Sciatic nerve (tissue), 2 donors: ENCODE measurements around the gene AMZ1. TPM values are rescaled to one million over a fixed set of nuclear protein-coding genes. Genes with fewer than 3 reads are reported as not detected.
"Not testable (repeated sequence)": the region's sequence is repeated elsewhere in the genome, so short reads cannot be mapped to it uniquely, and the experiment has no call there.

ENCODE experiments used
- ATAC-seq: fragments of 200-7000 bp; cut with Tn5 transposase; one replicate; pipeline ENCODE4 v1.9.1; 2020; ENCODE audit warnings: mild to moderate bottlenecking, moderate library complexity
- DNase-seq: peaks from one replicate; pipeline ENCODE4 v3.0.0-alpha.2; 2020; ENCODE audit warnings: low spot score
- intact Hi-C: fragments of 100-400 bp; cut with DNase I; formaldehyde crosslinking; loops from one replicate; pipeline ENCODE4 v1.14.2; 2022
- total RNA-seq: library from RNA; stranded (reverse); fragmentation: NEBNext Ultra II Directional; extraction: Animal tissue kit (Norgen Biotek cat#: 25700); gene quantifications from one replicate; pipeline ENCODE4 v1.2.1, GENCODE V29; 2021
- donor health status: DM: no; HTN: no; CAD: no.
- donor health status: DM: no; HTN: no; CAD: no.

AMZ1 gene
- total RNA-seq, 1 donor from 2014 or later, result 0.31 TPM

DNA sequence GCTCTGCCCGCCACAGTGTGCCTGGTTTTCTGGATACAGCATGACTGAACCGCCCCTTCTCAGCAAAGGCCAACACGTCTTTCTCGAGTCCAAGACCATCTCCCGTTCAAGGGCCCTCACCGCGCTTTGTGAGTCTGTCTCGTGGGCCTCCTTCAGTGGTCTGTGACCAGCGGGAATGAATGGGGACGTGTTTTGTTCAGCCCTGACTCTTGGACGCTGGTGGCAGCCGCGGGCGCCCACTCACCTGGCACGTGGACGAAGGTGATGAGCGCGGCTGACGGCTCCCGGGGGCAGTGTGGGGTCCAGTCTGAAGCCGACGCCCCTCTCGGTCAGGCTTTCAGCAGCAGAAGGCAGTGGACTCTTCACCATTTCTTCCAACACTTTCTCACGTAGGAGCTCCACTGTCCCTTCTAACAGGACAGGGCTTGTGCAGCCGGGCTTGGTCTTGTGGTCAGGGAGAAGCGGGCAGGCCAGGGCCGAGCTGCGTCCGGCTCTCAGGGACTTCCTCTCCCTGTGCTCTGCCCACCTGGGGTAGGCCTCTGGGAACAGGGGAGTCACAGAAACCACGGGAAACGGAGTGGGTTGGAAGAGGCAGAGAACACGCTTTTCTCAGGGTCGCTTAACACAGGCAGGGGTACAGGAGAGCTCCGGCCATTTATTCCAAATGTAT lies 30.4 kb downstream of the AMZ1 start:
- ATAC-seq (peak; percentile 11), DNase-seq (no peak)
- intact Hi-C loops, result loop anchor here (10.0 kb wide), 1 partner anchor 106 kb away; no protein-coding TSS in a partner anchor

DNA sequence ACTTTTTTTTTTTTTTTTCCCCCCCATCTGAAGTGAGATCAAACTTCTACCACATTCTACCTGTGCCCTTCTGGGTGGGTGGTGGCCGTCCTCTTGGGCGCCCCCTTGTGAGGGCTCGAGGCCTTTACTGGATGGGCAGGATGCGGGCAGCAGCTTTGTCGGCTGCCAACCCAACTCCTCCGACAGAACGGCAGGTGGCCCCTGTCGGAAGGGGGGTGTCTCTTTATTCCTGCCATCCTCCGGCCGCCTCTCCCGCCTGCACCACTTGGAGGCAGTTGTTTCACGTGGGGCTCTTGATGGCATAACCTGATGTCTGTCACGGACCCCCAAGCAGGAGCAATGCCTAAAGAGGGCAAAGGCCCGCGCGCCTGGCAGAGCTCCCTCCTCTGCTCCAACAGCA lies 31.0 kb downstream of the AMZ1 start:
- ATAC-seq (no peak), DNase-seq (no peak)
- intact Hi-C loops, result loop anchor here (10.0 kb wide), 1 partner anchor 106 kb away; no protein-coding TSS in a partner anchor

DNA sequence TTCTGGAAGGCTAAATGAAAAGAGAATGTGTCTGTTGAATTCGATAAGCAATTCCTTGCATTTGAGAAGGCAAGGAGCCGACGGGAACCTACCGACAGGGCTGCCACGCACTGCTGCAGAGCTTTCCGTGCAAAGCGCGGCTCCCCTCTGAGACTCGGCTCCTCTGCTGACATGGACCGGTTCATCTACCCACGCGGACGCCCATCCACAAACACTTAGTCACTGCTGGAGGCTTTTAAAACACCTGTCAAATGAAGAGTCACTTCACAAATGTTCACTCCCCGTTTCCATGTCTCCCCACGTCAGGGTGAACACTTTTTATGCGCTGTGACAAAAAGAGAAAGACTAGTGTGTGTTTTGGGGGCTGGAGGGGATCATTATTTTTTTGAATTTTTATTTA lies 32.0 kb downstream of the AMZ1 start:
- intact Hi-C loops, result no loop called here
- no peak for DNase-seq
- ATAC-seq, result no peak

GRCh38 chr7:2721842-2722241 lies 33.8 kb downstream of the AMZ1 start:
- ATAC-seq (no peak), DNase-seq (no peak)
- intact Hi-C loops, result no loop called here

- ATAC-seq, result no peak
- intact Hi-C loops, result no loop called here
- peak; percentile 28 for DNase-seq
These were observed 34.6 kb downstream of the AMZ1 start for GRCh38 chr7:2722591-2722990.

DNA sequence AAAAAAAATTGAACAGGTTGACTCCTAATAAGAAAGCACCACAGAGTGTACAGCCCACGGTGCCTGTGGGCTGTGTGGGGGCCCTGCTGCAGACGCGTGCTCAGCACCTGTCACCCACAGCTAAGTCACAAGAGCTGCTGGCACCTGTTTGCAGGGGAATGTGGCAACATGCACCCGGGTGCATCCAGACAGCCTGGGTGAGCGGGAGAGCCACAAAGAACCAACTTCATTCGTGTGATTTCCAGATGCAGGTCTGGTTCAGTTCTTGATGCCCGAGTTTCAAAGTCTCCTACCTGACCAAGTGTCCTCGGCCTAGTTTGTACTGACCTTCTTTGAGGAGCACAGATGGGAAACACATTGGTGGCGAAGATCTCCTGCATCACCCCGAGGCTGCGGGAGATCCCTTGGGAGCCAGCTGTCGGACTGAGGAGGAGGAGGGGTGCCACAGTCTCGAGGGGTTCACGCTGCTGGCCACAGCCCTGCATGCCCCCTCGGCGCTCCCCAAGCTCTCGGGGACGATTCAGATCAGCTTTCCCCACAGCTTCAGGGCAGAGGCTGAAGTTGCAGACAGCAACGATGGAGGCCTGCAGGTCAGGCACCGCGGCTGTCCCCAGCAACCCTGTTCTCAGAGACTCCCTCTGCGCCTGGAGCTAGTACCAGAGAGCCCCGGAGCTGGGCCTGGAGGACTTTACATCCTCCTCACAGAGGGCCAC lies 35.3 kb downstream of the AMZ1 start:
- ATAC-seq (no peak), DNase-seq (peak; percentile 51)
- intact Hi-C loops, result no loop called here

- intact Hi-C loops, ATAC-seq: not testable (repeated sequence)
- peak; percentile 53 for DNase-seq
These were observed 36.0 kb downstream of the AMZ1 start for GRCh38 chr7:2724036-2724435.

GRCh38 chr7:2724453-2725177 lies 36.6 kb downstream of the AMZ1 start:
- intact Hi-C loops, result no loop called here
- DNase-seq, result peak; percentile 52
- no peak for ATAC-seq

- intact Hi-C loops, result no loop called here
- DNase-seq (peak; percentile 56), ATAC-seq (no peak)
These were observed 37.4 kb downstream of the AMZ1 start for GRCh38 chr7:2725178-2726105.

GRCh38 chr7:2726316-2727018 lies 38.5 kb downstream of the AMZ1 start:
- intact Hi-C loops, result no loop called here
- DNase-seq (peak; percentile 48), ATAC-seq (no peak)

DNA sequence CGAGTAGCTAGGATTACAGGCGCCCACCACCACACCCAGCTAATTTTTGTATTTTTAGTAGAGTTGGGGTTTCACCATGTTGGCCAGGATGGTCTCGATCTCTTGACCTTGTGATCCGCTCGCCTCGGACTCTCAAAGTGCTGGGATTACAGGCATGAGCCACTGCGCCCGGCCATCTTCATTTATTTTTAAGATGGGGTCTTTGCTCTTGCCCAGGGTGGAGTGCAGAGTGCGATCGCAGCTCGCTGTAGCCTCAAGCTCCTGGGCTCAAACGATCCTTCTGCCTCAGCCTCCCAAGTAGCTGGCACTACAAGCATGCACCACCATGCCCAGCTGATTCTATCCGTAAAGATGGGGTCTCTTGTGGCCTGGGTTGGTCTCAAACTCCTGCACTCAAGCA lies 39.2 kb downstream of the AMZ1 start:
- ATAC-seq, intact Hi-C loops: not testable (repeated sequence)
- peak; percentile 37 for DNase-seq

GRCh38 chr7:2728316-2729030 lies 40.5 kb downstream of the AMZ1 start:
- DNase-seq, result no peak
- peak; percentile 30 for ATAC-seq
- intact Hi-C loops, result no loop called here

DNA sequence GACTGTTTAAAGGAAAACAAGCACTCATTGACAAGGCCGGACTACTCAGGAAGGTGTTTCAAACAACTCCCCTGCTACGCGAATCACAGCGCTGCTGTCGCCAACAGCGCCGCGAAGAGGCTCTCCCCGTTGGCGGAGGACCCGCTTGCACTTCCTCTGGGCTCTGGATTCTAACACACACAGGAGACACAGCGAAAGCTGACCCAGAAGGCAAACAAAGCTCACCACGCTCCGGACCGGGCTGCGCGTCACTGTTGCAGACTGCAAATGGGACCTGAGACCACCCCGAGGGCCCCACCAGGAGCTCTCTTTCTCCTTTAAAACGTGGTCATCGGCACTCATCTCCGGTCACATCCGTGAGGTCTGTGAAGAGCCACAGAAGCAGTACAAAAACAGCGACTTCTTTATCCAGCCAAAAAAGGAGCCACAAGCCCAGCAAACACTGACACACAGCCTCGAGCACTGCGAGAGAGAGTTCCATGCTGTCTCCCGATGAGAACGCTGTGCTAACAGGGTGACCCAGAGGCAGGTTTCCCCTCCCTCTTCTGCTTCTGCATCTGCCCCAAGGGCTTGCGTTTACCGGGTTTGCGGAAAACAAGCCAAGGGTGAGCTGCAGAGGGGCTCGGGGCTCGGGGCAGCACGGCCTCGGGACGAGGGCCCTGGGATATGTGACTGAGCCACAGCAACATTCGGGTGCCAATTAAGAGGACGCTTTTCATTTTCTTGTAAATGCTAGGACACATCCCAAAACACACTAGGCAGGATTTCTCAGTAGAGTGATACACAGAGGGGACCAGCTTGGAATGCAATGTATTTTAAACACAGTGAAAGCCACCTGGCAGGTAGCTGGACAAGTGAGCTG lies 41.3 kb downstream of the AMZ1 start:
- ATAC-seq (peak; percentile 9), DNase-seq (no peak)
- intact Hi-C loops, result no loop called here

- DNase-seq (no peak), ATAC-seq (peak; percentile 3)
- intact Hi-C loops, result no loop called here
These were observed 42.1 kb downstream of the AMZ1 start for GRCh38 chr7:2729893-2730716.

DNA sequence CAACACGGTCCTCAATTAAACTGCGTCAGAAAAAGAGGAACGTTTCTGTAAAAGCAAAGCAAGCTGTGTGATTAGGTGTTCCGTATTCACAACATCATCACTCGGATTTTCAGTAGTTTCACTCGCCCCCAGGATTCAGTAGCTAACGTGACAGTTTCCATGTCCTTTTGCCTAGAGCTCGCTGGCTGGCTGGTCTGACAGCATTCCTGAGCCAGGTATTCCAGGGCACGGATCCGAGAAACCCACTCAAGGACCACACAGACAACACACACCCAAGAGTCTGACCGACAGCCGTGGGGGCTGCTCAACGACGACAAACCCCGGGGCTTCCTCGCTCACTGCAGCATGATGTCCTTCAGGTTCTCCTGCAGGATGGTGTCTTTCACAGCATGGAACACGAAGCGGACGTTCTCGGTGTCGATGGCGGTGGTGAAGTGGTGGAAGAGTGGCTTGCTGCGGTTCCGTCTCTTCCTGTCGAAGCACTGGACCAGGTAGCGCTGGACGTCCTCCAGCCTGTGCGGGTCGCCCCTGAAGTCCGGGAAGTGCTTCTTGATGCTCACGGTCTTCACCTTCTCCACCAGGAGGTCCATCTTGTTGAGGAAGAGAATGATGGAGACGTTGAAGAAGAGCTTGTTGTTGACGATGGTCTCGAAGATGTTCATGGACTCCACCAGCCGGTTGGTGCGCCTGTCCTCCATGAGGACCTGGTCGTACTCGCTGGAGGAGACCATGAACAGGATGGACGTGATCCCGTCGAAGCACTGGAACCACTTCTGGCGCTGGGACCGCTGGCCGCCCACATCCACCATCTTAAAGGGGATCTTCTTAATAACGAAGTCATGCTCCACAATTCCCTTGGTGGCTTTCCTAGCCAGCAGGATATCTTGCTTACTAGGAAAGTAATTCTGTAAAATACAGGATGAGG lies 43.1 kb downstream of the AMZ1 start:
- DNase-seq, result no peak
- no peak for ATAC-seq
- intact Hi-C loops, result no loop called here
